Measurements from ENCODE around the gene PARVB. TPM values are rescaled to one million over a fixed set of nuclear protein-coding genes. Genes with fewer than 3 reads are reported as not detected.

Gene PARVB
- total and polyA plus RNA-seq, 2 of the 8 experiments (the other 6 are each of a cell fraction or from before 2014, with no cell fraction given): 14.5 to 18.6 TPM

GRCh38 chr22:44202261-44202789 lies 178.2 kb downstream of the PARVB start:
- no peak overlapping the region for H2BK20ac ChIP-seq (ENCODE audit: low read length)
- no peak overlapping the region for H2BK15ac ChIP-seq (ENCODE audit: low read length)
- POLR2A ChIA-PET (ENCODE audit: partially characterized antibody): interaction anchor here (1.2 kb wide), 1 partner anchor 10 kb away, joined by 3 read pairs; no protein-coding TSS in a partner anchor
- no peaks in the 10 kb centered on the region for H3K36me3 ChIP-seq (ENCODE audit: control insufficient read depth in 2 of 4, insufficient read depth in 4 of 4, low read length in 3 of 4)
- H3K9ac ChIP-seq (replicated peaks in 1 of 4; ENCODE audit: extremely low read depth in 1 of 4, low read depth in 3 of 4, low read length in 3 of 4): no peak overlapping the region
- 0 out of 2 replicates have a peak overlapping the region, but pooled peaks have one; percentile 22 for H4K8ac ChIP-seq (ENCODE audit: extremely low read depth, insufficient read depth, low read length)
- H3K9me3 ChIP-seq (ENCODE audit: insufficient read depth in 2 of 2, low read depth in 1 of 2, low read length in 1 of 2): no peaks in the 10 kb centered on the region
- CTCF ChIA-PET (ENCODE audit: partially characterized antibody): interaction anchor here (0.8 to 1.0 kb wide), 2 partner anchors 117 to 209 kb away, joined by 3 to 4 read pairs; no protein-coding TSS in a partner anchor
- no peaks in the 10 kb centered on the region for H3K27me3 ChIP-seq (replicated peaks in 1 of 4; ENCODE audit: control insufficient read depth in 3 of 4, extremely low read depth in 1 of 4, insufficient read depth in 3 of 4, low read length in 3 of 4)
- H3K4me3 ChIP-seq (ENCODE audit: extremely low read depth in 1 of 4, insufficient read depth in 2 of 4, low read depth in 3 of 4, low read length in 4 of 4): no peak overlapping the region
- no peak overlapping the region for H2BK120ac ChIP-seq (replicated peaks; ENCODE audit: low read depth, low read length)
- H2AFZ ChIP-seq (ENCODE audit: low read length): 0 out of 2 replicates have a peak overlapping the region, but pooled peaks have one; percentile 2
- no peak overlapping the region for H3K23ac ChIP-seq (ENCODE audit: insufficient read length)
- H3K56ac ChIP-seq (replicated peaks; ENCODE audit: insufficient read length, low read depth, low read length): no peak overlapping the region
- no peak overlapping the region for H3K4ac ChIP-seq (replicated peaks; ENCODE audit: insufficient read length, low read depth, low read length)
- no peaks in the 10 kb centered on the region for H3K79me2 ChIP-seq (ENCODE audit: control insufficient read depth in 1 of 2, insufficient read depth in 2 of 2, low read length in 2 of 2)
- 92% methylated on average over 11 of the region's 11 CpGs; no CpG with 5 or more reads in 1 of the 2 experiments for WGBS, 2 experiments (ENCODE audit: extremely low coverage in 1 of 2, insufficient coverage in 1 of 2, insufficient read length in 1 of 2, insufficient replicate concordance in 2 of 2, low coverage in 1 of 2, low lambda C conversion rate in 2 of 2, missing lambda C conversion rate in 1 of 2)
- no peak overlapping the region for H3K4me2 ChIP-seq (ENCODE audit: insufficient read depth in 1 of 2, low read depth in 2 of 2, low read length in 2 of 2)
- no peak overlapping the region for H4K91ac ChIP-seq (replicated peaks; ENCODE audit: insufficient read length, low read length)
- no peak overlapping the region for H3K27ac ChIP-seq (ENCODE audit: low read depth, low read length)
- no peak overlapping the region for H2BK12ac ChIP-seq (ENCODE audit: low read depth, low read length)
- no peaks in the 10 kb centered on the region for H3K79me1 ChIP-seq (ENCODE audit: low read depth, low read length)
- no peak for DNase-seq (ENCODE audit: low read depth in 1 of 2, low spot score in 2 of 2)
- no peaks in the 10 kb centered on the region for H4K20me1 ChIP-seq (replicated peaks in 1 of 2; ENCODE audit: control insufficient read depth in 1 of 2, insufficient read depth in 2 of 2, low read length in 2 of 2)
- H3K4me1 ChIP-seq (replicated peaks in 1 of 4; ENCODE audit: control insufficient read depth in 3 of 4, insufficient read depth in 4 of 4, low read length in 3 of 4): no peaks in the 10 kb centered on the region; a peak in 1 of 7 replicates
- H2BK5ac ChIP-seq (ENCODE audit: low read depth, low read length): 0 out of 2 replicates have a peak overlapping the region, but pooled peaks have one; percentile 24
- no peak for FAIRE-seq
- H4K5ac ChIP-seq (ENCODE audit: insufficient read length, low read depth, low read length): no peak overlapping the region
- H3K23me2 ChIP-seq (ENCODE audit: low read depth, low read length): peaks cover 5% of the 10 kb centered on the region; the same call in 1 of the 2 replicates
- H2AK5ac ChIP-seq (ENCODE audit: low read depth, low read length): no peak overlapping the region
- no peak overlapping the region for H3K14ac ChIP-seq (ENCODE audit: insufficient read length)
- no peak overlapping the region for H3K18ac ChIP-seq (ENCODE audit: extremely low read depth, low read length)
- TF ChIP-seq YY1 (IDR thresholded peaks at IDR 0.05; ENCODE audit: low read depth, low read length): no peak
- no peak for TF ChIP-seq TCF12 (IDR thresholded peaks at IDR 0.05; ENCODE audit: low read depth, low read length)
- TF ChIP-seq, protein P1, sequence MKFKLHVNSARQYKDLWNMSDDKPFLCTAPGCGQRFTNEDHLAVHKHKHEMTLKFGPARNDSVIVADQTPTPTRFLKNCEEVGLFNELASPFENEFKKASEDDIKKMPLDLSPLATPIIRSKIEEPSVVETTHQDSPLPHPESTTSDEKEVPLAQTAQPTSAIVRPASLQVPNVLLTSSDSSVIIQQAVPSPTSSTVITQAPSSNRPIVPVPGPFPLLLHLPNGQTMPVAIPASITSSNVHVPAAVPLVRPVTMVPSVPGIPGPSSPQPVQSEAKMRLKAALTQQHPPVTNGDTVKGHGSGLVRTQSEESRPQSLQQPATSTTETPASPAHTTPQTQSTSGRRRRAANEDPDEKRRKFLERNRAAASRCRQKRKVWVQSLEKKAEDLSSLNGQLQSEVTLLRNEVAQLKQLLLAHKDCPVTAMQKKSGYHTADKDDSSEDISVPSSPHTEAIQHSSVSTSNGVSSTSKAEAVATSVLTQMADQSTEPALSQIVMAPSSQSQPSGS (IDR thresholded peaks at IDR 0.05; ENCODE audit: low read length): no peak
